Endothelial cell of umbilical vein (primary cell): ENCODE results near the gene LCN9. TPM values are rescaled to one million over a fixed set of nuclear protein-coding genes. Genes with fewer than 3 reads are reported as not detected.

ENCODE experiments used
- BruUV-seq: library from RNA; stranded (reverse); fragments of 400-500 nt; replicated peaks from 2 replicates; lab custom pipeline; 2021; lab: Mats Ljungman, UMichigan
- CTCF ChIA-PET: fragments of 300-600, 350-600 bp; sonication (Branson Sonifier 250); formaldehyde crosslinking; loops from one replicate; lab custom pipeline; 2021; ENCODE audit warnings: antibody characterized with exemption, inconsistent platforms; lab: Charles Lee
- POLR2A ChIA-PET: fragments of 300-600, 350-600 bp; sonication (Branson Sonifier 250); formaldehyde crosslinking; loops from one replicate; lab custom pipeline; 2021; ENCODE audit warnings: antibody characterized with exemption, inconsistent platforms; lab: Charles Lee
- DNase-seq: peaks from one replicate; pipeline ENCODE4 v3.0.0-alpha.2; 2011; ENCODE audit warnings: low read depth, low spot score
- FAIRE-seq: peaks from 2 replicates; lab custom pipeline; 2011; peaks lifted over from hg19 to GRCh38; lab: Jason Lieb, UNC
- H2AFZ ChIP-seq: 2 replicates; pipeline ENCODE4 v1.6.0; 2012; ENCODE audit warnings: low read depth, low read length, control low read depth, inconsistent platforms
- H3K27ac ChIP-seq: 2 replicates; pipeline ENCODE4 v1.5.1; 2011; ENCODE audit warnings: low read depth, mild to moderate bottlenecking, control low read depth, low read length, moderate library complexity; ENCODE audit not compliant: insufficient read depth
- H3K27me3 ChIP-seq, 2 experiments: 2 replicates each; pipeline versions ENCODE4 v1.6.0 to v1.6.1; 2011; ENCODE audit warnings: low read length in 2 of 2, mixed read lengths in 1 of 2; ENCODE audit not compliant: control insufficient read depth in 2 of 2, insufficient read depth in 2 of 2
- H3K36me3 ChIP-seq, 2 experiments: 2 replicates in 1 of 2; 3 replicates in 1 of 2; pipeline ENCODE4 v1.5.1; 2011; ENCODE audit warnings: low read length in 2 of 2, mild to moderate bottlenecking in 1 of 2, moderate library complexity in 1 of 2; ENCODE audit not compliant: control insufficient read depth in 2 of 2, insufficient read depth in 2 of 2; ENCODE audit errors: extremely low read depth in 1 of 2
- H3K4me1 ChIP-seq: 3 replicates; pipeline ENCODE4 v1.5.1; 2011; ENCODE audit warnings: mild to moderate bottlenecking, low read length; ENCODE audit not compliant: control insufficient read depth, insufficient read depth; ENCODE audit errors: extremely low read depth
- H3K4me2 ChIP-seq: 2 replicates; pipeline ENCODE4 v1.6.1; 2011; ENCODE audit warnings: low read length, control low read depth, mixed read lengths; ENCODE audit not compliant: insufficient read depth
- H3K4me3 ChIP-seq, 3 experiments: fragments of 200-600 bp in 1 of 3; sonication (generic), shearing (Covaris generic) in 1 of 3; replicated peaks in 1 of 3; 2 replicates each; pipeline ENCODE4 v1.5.1; 2011 to 2016; ENCODE audit warnings: control low read depth in 3 of 3, low read length in 3 of 3, mild to moderate bottlenecking in 2 of 3, inconsistent platforms in 1 of 3, low read depth in 1 of 3, moderate library complexity in 1 of 3; ENCODE audit not compliant: insufficient read depth in 1 of 3
- H3K79me2 ChIP-seq: 2 replicates; pipeline ENCODE4 v1.6.0; 2012; ENCODE audit warnings: low read length, inconsistent platforms; ENCODE audit not compliant: control insufficient read depth, insufficient read depth
- H3K9ac ChIP-seq: replicated peaks from 2 replicates; pipeline ENCODE3; 2011; ENCODE audit warnings: low read length, control low read depth; ENCODE audit not compliant: insufficient read depth; ENCODE audit errors: extremely low read depth
- H3K9me1 ChIP-seq: replicated peaks from 3 replicates; pipeline ENCODE4 v1.6.0; 2011; ENCODE audit warnings: mild to moderate bottlenecking, low read length; ENCODE audit not compliant: control insufficient read depth, insufficient read depth; ENCODE audit errors: extremely low read depth
- H3K9me3 ChIP-seq: replicated peaks from 2 replicates; pipeline ENCODE4 v1.5.1; 2012; ENCODE audit warnings: low read length, inconsistent platforms; ENCODE audit not compliant: control insufficient read depth, insufficient read depth
- H4K20me1 ChIP-seq: replicated peaks from 2 replicates; pipeline ENCODE3; 2011; ENCODE audit warnings: mild to moderate bottlenecking, low read length; ENCODE audit not compliant: control insufficient read depth, insufficient read depth; ENCODE audit errors: extremely low read depth
- CTCF ChIP-seq, 2 donors: IDR thresholded peaks; 1 replicate in 1 of 2; 2 replicates in 1 of 2; pipeline ENCODE4 v1.5.1; 2011; ENCODE audit warnings: low read length in 2 of 2, mild to moderate bottlenecking in 2 of 2, moderate library complexity in 2 of 2, control low read depth in 1 of 2, inconsistent platforms in 1 of 2, low read depth in 1 of 2; ENCODE audit not compliant: insufficient read depth in 1 of 2; ENCODE audit errors: extremely low read depth in 1 of 2
- EZH2 ChIP-seq: IDR thresholded peaks from 2 replicates; pipeline ENCODE4 v1.6.1; 2012; ENCODE audit warnings: borderline replicate concordance, low read depth, mild to moderate bottlenecking, moderate library complexity, low read length, inconsistent platforms; ENCODE audit not compliant: severe bottlenecking
- GATA2 ChIP-seq: IDR thresholded peaks from 2 replicates; pipeline ENCODE4 v1.7.0; 2011; ENCODE audit warnings: low read depth, mild to moderate bottlenecking, moderate library complexity, mixed read lengths, low read length; ENCODE audit not compliant: insufficient read length, insufficient read depth
- JUN ChIP-seq: IDR thresholded peaks from 2 replicates; pipeline ENCODE4 v1.6.1; 2011; ENCODE audit warnings: borderline replicate concordance, low read depth; ENCODE audit not compliant: insufficient read length, insufficient read depth
- MYC ChIP-seq: IDR thresholded peaks from one replicate; pipeline ENCODE4 v1.6.1; 2011; ENCODE audit warnings: mild to moderate bottlenecking, low read depth, low read length
- POLR2AphosphoS5 ChIP-seq: IDR thresholded peaks from 2 replicates; pipeline ENCODE4 v1.6.1; 2012; ENCODE audit warnings: low read depth, mild to moderate bottlenecking, control low read depth, low read length, moderate library complexity; ENCODE audit not compliant: insufficient read depth
- dilution Hi-C: fragments of 300-500 bp; cut with MboI; formaldehyde crosslinking; loops from one replicate; pipeline ENCODE4 v1.15.0; 2019; ENCODE audit warnings: low sequenced_read_pairs; ENCODE audit not compliant: extremely low pct_ligation_motif_present
- intact Hi-C: fragments of 100-400 bp; cut with micrococcal nuclease; formaldehyde crosslinking; loops from one replicate; pipeline ENCODE4 v1.10.0; 2022
- polyA plus RNA-seq, 4 experiments: library from polyadenylated mRNA; depleted of rRNA in 3 of 4; stranded (reverse) in 3 of 4; unstranded in 1 of 4; fragments of >200 nt; gene quantifications; 2 replicates each; pipeline versions ENCODE4 v1.2.1 to v1.2.3, GENCODE V29; 2011 to 2012; ENCODE audit warnings: missing spikeins in 1 of 4
- total RNA-seq: library from RNA; stranded (reverse); gene quantifications from 2 replicates; pipeline ENCODE4 v1.2.3, GENCODE V29; 2021

LCN9 gene
- total and polyA plus RNA-seq, 2 donors (not counting 3 experiments of a cell fraction or from before 2014, with no cell fraction given) = not detected

GRCh38 chr9:135669616-135670285 lies 6.6 kb downstream of the LCN9 start:
- Histone ChIP-seq H2AFZ (no peak overlapping the region), H3K27me3 (no peaks in the 10 kb centered on the region), H3K9me1 (no peaks in the 10 kb centered on the region), H3K4me3 (no peak overlapping the region), H3K4me2 (no peak overlapping the region), H3K27ac (no peak overlapping the region), H3K9me3 (no peaks in the 10 kb centered on the region), H3K9ac (no peak overlapping the region), H3K4me1 (no peaks in the 10 kb centered on the region), H3K79me2 (no peaks in the 10 kb centered on the region), H3K36me3 (no peaks in the 10 kb centered on the region), H4K20me1 (no peaks in the 10 kb centered on the region)
- FAIRE-seq (no peak), DNase-seq (no peak)
- BruUV-seq = no TSS peak
- ChIA-PET CTCF (no interaction called here), POLR2A (no interaction called here)
- TF ChIP-seq MYC (no peak), CTCF (IDR thresholded peaks at IDR 0.05; ENCODE audit: extremely low read depth in 1 of 2, insufficient read depth in 1 of 2, low read depth in 1 of 2, low read length in 2 of 2) (no peak), GATA2 (no peak), JUN (no peak), POLR2AphosphoS5 (no peak), EZH2 (no peak)
- dilution Hi-C loops = no loop called here
- intact Hi-C loops = no loop called here
